NK-92 treated with Interleukin-12 subunit alpha and Interleukin-12 subunit beta, amount 100 ng/mL, for 24 hours (cell line): ENCODE results near the gene DGKD.
"Not testable (repeated sequence)": the region's sequence is repeated elsewhere in the genome, so short reads cannot be mapped to it uniquely, and the experiment has no call there.

Experiments
- DNase-seq: peaks from one replicate; lab custom pipeline; 2025; lab: John Stamatoyannopoulos, UW

Gene DGKD

GRCh38 chr2:233353769-233354499 lies at the start of gene DGKD:
DGKD (plus strand) TSS chr2:233354494; CDS start chr2:233354519, 25 bp downstream.
- DNase-seq, result peak; percentile 45

- DNase-seq, result no peak
Measured at GRCh38 chr2:233307565-233307964, 46.7 kb upstream of the DGKD start, which contains the start of gene SAG. SAG (plus strand) TSS chr2:233307816; CDS start chr2:233309190, 1,374 bp downstream.

- no peak for DNase-seq
Measured at GRCh38 chr2:233311241-233311926, 42.9 kb upstream of the DGKD start.

- DNase-seq, result no peak
Measured at GRCh38 chr2:233312874-233313273, 41.4 kb upstream of the DGKD start.

- DNase-seq, result no peak
Measured at GRCh38 chr2:233314180-233314925, 39.9 kb upstream of the DGKD start.

GRCh38 chr2:233317196-233317943 lies 36.9 kb upstream of the DGKD start:
- no peak for DNase-seq

GRCh38 chr2:233319256-233319655 lies 35.0 kb upstream of the DGKD start:
- DNase-seq, result no peak

GRCh38 chr2:233320470-233320869 lies 33.8 kb upstream of the DGKD start:
- no peak for DNase-seq

- DNase-seq, result no peak
Measured at GRCh38 chr2:233321166-233321565, 33.1 kb upstream of the DGKD start.

GRCh38 chr2:233323851-233324250 lies 30.4 kb upstream of the DGKD start:
- DNase-seq, result no peak

- DNase-seq, result no peak
Measured at GRCh38 chr2:233325256-233325655, 29.0 kb upstream of the DGKD start.

- no peak for DNase-seq
Measured at GRCh38 chr2:233325814-233326213, 28.5 kb upstream of the DGKD start.

GRCh38 chr2:233326500-233326899 lies 27.8 kb upstream of the DGKD start:
- DNase-seq, result no peak

GRCh38 chr2:233328922-233329321 lies 25.4 kb upstream of the DGKD start:
- DNase-seq, result no peak

- no peak for DNase-seq
Measured at GRCh38 chr2:233329489-233330135, 24.7 kb upstream of the DGKD start.

GRCh38 chr2:233331536-233331935 lies 22.8 kb upstream of the DGKD start:
- peak; percentile 58 for DNase-seq

- DNase-seq, result no peak
Measured at GRCh38 chr2:233332125-233332524, 22.2 kb upstream of the DGKD start.

- DNase-seq, result no peak
Measured at GRCh38 chr2:233334915-233335314, 19.4 kb upstream of the DGKD start.

- DNase-seq, result not testable (repeated sequence)
Measured at GRCh38 chr2:233336091-233336490, 18.2 kb upstream of the DGKD start.

GRCh38 chr2:233336541-233336940 lies 17.8 kb upstream of the DGKD start:
- no peak for DNase-seq

GRCh38 chr2:233338046-233338445 lies 16.2 kb upstream of the DGKD start:
- no peak for DNase-seq
